CD4-positive, alpha-beta T cell treated with Interleukin-15 for 1 hour (primary cell): ENCODE measurements around the gene PLA2G4C.

Source experiments
- DNase-seq: peaks from one replicate; pipeline ENCODE4 v3.0.0-alpha.2; 2020

Gene PLA2G4C

DNA sequence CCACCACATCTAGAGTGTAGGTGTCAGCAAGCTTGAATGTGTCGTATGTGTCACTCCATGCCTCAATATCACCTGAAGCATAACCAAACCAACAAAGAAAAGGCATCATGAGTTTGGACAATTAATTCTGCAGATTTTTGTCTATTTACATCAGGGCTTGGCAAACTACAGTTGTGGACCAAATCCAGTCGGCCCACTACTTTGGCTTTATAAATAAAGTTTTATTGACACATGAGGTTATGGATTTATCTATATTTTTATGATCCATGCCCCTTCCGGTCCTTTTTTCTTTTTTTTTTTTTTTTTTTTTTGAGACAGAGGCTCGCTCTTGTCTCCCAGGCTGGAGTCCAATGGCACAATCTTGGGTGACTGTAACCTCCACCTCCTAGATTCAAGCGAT, 57.5 kb downstream of the PLA2G4C start:
- DNase-seq = no peak

DNA sequence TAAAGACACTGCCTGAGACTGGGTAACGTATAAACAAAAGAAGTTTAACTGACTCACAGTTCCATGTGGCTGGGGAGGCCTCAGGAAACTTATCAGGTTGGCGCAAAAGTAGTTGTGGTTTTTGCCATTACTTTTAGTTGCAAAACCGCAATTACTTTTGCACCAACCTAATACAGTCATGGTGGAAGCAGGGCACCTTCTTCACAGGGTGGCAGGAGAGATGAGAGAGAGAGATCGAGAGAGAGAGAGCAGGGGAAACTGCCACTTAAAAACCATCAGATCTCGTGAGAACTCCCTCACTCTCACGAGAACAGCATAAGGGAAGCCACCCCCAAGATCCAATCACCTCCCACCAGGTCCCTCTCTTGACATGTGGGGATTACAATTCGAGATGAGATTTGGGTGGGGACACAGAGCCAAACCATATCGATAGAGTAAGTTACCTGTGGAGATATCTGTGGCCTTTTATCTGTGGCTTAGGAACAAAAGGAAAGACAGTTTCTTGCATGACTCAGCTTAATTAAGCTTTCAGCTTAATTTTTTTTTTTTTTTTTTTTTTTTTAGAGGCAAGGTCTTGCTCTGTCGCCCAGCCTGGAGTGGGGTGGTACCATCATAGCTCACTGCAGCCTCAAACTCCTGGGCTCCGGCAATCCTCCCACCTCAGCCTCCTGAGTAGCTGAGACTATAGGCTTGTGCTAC, 59.1 kb downstream of the PLA2G4C start:
- DNase-seq = no peak

DNA sequence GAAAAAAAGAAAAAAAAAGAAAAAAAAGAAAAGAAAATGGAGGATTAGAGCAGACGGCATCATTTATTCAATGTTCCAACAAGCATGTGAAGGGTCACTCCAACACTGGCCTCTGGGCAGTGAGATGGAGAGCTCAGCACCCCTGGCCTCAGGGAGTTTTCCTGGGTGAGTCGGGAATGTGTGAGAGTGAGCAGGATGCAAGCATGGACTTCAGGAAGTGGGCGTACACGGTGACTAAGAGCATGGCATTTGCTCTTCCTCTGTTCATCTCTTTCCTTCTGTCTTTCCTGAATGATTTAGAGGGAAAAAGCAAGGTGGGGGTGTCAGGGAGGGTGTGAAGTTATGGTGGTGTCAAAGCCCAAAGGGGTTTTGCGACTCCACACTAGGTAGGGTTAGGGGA, 66.1 kb downstream of the PLA2G4C start:
- no peak for DNase-seq

DNA sequence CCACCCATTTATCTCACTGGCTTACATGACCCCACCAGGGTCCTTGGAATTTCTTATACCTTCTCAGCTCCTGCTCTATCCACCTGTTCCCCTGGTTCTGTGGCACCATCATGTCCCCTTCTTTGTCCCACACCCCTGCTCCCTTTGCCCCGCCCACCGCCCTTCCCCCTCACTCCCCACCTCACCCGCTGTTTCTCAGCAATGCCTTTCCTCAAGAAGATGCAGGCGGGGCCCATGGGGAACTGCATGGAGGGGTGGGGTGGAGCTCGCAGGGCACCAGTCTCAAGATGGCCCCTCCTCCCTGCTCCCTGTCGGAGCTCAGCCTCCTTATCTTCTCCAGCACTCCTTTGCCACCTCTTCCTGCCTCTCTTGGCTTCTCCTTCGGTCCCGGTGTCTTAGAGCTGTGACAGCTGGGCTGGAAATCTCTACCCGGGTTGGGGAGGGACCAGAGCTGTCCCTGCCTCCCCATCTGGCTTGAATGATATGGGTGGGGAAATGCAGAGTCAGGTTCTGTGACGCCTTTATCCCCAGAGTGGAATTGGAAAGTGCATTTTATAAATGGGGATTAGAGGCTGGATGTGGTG, 66.8 kb downstream of the PLA2G4C start, which contains the start of gene CABP5:
Gene CABP5 (minus strand): TSS at position 405 of the 584 bp plus-strand sequence. CDS start 157 bp downstream, at position 248.
- DNase-seq = no peak

DNA sequence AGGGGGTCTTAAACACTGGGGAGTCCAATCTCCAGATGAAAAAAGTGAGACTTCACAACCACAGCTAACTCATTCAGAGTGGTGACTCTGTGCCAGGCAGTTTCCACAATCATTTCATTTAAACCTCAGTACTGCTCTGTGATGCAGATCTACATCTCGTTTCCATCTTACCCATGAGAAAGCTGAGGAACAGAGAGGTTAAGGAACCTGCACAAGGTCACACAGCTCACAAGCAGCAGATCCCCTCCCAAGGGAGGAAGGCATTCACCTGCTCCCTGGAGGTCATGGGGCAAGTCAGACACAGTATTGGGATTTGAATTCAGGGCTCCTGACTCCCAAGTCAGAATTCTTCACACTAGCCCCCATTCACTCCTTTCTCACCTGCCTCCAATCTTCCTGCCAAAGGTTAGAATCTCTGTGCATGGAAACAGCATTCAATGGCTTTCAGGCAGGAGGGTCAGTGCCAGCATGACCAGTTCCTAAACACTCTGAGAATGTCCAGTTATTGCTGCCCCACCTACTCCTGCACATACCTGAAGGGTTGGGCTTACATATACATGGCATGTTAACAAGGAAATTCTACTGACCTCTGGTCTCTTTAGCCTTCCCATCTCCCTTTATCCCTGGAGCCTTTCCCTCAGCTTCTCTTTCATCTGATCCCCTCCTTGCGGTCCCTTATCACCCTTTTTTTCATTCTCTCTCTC, 68.6 kb downstream of the PLA2G4C start:
- DNase-seq = no peak

GRCh38 chr19:48036765-48037164, 73.9 kb downstream of the PLA2G4C start:
- no peak for DNase-seq

DNA sequence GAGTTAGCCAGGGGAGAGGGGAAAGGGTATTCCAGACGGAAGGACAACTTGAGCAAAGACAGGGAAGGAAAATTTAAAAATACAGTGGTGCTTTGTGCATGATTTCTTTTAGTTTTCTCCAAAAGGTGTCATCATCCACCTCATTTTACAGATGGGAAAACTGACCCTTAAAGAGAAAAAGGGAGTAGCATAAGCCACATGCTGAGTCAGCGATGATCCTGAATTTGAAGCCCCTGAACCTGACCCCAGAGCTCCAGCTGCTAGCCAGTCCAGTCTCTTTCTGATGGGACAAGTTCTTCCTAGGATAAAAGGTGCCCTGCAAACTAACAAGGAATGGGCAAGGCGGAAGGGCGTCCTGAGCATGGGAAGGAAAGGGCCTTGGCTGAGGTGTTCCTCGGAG, 77.0 kb downstream of the PLA2G4C start:
- no peak for DNase-seq

GRCh38 chr19:48030073-48030472, 80.5 kb downstream of the PLA2G4C start:
- DNase-seq = no peak

GRCh38 chr19:48029431-48029830, 81.2 kb downstream of the PLA2G4C start:
- no peak for DNase-seq

DNA sequence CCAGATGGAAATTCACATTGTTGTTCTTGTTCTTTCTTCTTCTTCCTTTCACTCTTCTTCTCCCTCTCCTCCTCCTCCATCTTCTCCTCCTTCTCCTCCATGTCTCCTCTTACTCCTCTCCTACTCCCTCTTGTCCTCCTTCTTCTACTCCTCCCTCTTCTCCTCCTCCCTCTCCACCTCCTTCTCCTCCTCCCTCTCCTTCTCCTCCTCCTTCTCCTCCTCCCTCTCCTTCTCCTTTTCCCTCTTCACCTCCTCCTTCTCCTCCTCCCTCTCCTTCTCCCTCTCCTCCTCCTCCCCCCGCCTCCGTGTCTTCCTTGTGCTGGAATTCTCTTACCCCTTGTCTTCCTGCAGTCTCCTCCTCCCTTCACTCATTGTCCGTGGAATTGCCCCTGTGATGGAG, 85.1 kb downstream of the PLA2G4C start:
- DNase-seq = no peak

DNA sequence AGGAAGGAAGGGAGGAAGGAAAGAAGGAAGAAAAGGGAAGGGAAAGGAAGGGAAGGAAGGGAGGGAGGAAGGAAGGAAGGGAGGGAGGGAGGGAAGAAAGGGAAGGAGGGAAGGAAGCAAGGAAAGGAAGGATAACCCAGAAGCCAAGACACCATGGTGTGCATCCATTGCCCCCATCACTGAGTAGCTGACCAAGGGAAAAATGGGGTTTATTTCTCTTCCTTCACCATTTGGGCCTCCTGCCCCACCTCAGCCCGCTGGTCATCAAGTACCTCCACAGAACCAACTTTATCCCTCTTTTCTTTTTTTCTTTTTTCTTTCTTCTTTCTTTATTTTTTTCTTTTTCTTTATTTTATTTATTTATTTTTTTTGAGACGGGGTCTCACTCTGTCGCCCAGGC, 87.1 kb downstream of the PLA2G4C start:
- no peak for DNase-seq

- DNase-seq = no peak
Measured at GRCh38 chr19:48023011-48023410, 87.6 kb downstream of the PLA2G4C start.

DNA sequence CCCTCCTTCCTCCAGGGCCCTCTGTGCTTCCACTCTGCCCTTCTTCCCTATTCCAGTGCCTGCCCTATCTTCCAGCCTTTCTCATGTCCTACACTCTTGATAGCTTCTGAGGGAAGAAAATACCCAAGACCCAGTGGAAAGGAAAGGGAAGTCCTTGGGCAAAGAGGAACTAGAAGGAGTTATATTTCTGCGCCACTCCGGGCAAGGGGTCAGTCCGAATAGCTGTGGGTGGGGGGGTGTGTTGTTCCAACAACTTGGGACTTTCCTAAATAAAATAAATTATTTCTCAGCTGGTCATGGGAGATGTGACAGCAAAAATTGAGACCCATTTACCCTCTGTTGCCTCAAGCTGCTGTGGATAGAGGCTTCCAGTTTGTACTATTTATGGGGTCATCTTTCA, 89.9 kb downstream of the PLA2G4C start:
- DNase-seq = no peak

- DNase-seq = no peak
Measured at GRCh38 chr19:48010932-48011758, 99.5 kb downstream of the PLA2G4C start.

GRCh38 chr19:48006762-48007161, 103.9 kb downstream of the PLA2G4C start:
- DNase-seq = no peak

- no peak for DNase-seq
Measured at GRCh38 chr19:48004236-48004635, 106.4 kb downstream of the PLA2G4C start.

DNA sequence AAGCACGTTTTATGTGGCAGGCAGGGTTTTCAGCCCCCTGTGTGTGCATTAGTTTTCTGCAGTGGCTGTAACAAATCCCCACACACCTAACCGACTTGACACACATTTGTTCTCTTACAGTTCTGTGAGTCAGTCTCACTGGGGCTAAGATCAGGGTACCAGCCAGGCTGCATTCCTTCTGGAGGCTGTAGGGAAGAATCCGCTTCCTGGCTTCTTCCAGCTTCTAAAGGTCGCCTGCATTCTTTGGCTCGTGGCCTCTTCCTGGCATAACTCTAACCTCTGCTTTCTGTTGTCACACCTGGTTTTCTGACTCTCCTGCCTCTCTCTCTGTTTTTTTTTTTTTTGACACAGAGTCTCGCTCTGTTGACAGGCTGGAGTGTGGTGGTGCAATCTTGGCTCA, 109.8 kb downstream of the PLA2G4C start:
- DNase-seq = no peak

GRCh38 chr19:47998800-47999199, 111.8 kb downstream of the PLA2G4C start:
- DNase-seq = no peak
